LNCAP (cell line): ENCODE measurements around the gene CELA1.

ENCODE experiments used
- CTCF ChIP-seq: fragments of 450-650 bp; IDR thresholded peaks from 2 replicates; pipeline ENCODE4 v1.5.1; 2017; ENCODE audit warnings: mild to moderate bottlenecking

Gene CELA1

GRCh38 chr12:51339750-51340149 is 6.7 kb downstream of the CELA1 start:
- no peak for TF ChIP-seq CTCF

- TF ChIP-seq CTCF = no peak
These were observed 10.5 kb downstream of the CELA1 start for GRCh38 chr12:51335931-51336330.

GRCh38 chr12:51334764-51335163 is 11.7 kb downstream of the CELA1 start:
- no peak for TF ChIP-seq CTCF

DNA sequence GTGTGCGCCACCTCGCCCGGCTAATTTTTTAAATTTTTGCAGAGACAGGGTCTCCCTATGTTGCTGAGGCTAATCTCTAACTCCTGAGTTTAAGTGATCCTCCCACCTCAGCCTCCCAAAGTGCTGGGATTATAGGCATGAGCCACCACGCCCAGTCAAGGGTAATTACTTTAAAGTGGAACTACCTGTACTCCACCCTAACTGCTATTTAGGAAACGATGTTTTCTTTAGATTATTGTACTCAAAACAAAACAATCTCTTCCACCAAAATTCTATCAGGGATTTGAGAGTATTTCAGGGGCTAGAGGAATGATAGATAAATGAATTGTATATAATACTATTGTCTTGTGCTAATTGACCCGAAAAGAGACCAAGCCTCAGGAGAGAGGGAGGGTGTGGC is 12.9 kb downstream of the CELA1 start:
- TF ChIP-seq CTCF = no peak

GRCh38 chr12:51330186-51330585 is 16.3 kb downstream of the CELA1 start:
- no peak for TF ChIP-seq CTCF

- no peak for TF ChIP-seq CTCF
These were observed 16.7 kb downstream of the CELA1 start for GRCh38 chr12:51329742-51330141.

- no peak for TF ChIP-seq CTCF
These were observed 17.9 kb downstream of the CELA1 start for GRCh38 chr12:51328587-51328986.

DNA sequence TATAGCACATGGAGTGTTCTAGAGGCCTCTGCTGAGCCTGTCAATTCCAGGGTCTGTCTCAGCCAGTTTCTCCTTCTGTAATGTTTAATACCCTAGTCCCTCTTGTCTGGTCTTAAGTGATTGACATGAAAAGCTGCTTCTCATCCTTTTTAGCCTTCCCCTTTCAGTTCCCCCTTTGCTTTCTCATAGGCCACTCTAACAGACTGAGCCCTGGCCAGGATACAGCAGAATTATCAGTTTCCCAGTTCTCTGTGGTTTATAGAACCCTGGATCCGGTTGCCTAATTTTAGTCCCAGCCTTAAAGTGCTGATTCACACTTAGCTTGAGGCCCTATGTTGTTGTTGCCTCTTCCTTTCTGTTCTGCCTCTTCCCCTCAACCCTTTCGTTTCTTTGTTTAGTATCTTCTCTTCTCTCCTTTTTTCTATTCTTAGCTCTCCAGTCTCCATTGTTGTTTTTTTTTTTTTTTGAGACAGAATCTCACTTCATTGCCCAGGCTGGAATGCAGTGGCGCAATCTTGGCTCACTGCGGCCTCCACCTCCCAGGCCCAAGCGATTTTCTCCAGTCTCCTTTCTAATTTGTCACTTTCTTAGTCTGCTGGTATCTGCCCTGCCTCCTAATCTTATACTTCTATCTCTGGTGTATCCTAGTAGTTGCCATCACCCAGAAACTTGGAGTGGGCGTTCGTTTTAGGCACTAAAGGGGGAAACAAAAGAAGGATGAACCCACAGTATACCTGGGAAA is 19.6 kb downstream of the CELA1 start:
- TF ChIP-seq CTCF = no peak
